H1 (cell line): ENCODE data around the gene PACS1. TPM values are rescaled to one million over a fixed set of nuclear protein-coding genes. Genes with fewer than 3 reads are reported as not detected.

Experiments
- RBBP5 ChIP-seq: IDR thresholded peaks from 2 replicates; pipeline ENCODE4 v1.7.1; 2012; ENCODE audit warnings: low read depth, mild to moderate bottlenecking, inconsistent platforms, low read length, moderate library complexity, borderline replicate concordance
- USF2 ChIP-seq: IDR thresholded peaks from 2 replicates; pipeline ENCODE4 v1.6.1; 2011; ENCODE audit warnings: low read length, improper control_type of control experiment
- polyA plus RNA-seq, 7 experiments: library from polyadenylated mRNA; depleted of rRNA in 3 of 7; stranded (reverse) in 5 of 7; unstranded in 2 of 7; fragments of >200 nt in 5 of 7; fragments of 200-250 nt in 2 of 7; gene quantifications; 1 replicate in 5 of 7; 2 replicates in 1 of 7; 4 replicates in 1 of 7; pipeline versions ENCODE4 v1.2.1 to v1.2.3, GENCODE V29; 2011 to 2013; ENCODE audit warnings: missing spikeins in 2 of 7, mixed read lengths in 2 of 7
- total RNA-seq: library from RNA; stranded (reverse); fragmentation: NEBNext Ultra II Directional; extraction: Animal tissue kit (Norgen Biotek cat#: 25700); gene quantifications from 2 replicates; pipeline ENCODE4 v1.2.1, GENCODE V29; 2021

Gene PACS1
- total and polyA plus RNA-seq, 2 of the 8 experiments (the other 6 are each of a cell fraction or from before 2014, with no cell fraction given), result 11.5 to 36.0 TPM

- no peak for TF ChIP-seq RBBP5
- no peak for TF ChIP-seq USF2
Observed at GRCh38 chr11:66290330-66290621, 220.2 kb downstream of the PACS1 start (continued).
